GM23338 (cell line): ENCODE data around the gene LAYN. TPM values are rescaled to one million over a fixed set of nuclear protein-coding genes. Genes with fewer than 3 reads are reported as not detected.

ENCODE experiments used
- ATAC-seq: fragments of 200-7000 bp; cut with Tn5 transposase; 3 replicates; pipeline ENCODE4 v1.9.1; 2020
- DNase-seq: peaks from one replicate; pipeline ENCODE4 v3.0.0-alpha.2; 2015; ENCODE audit warnings: low spot score
- H2AFZ ChIP-seq: fragments of 200-600 bp; sonication (generic); 2 replicates; pipeline ENCODE4 v1.8.0; 2016; ENCODE audit warnings: antibody characterized with exemption, mild to moderate bottlenecking, moderate library complexity
- H3F3A ChIP-seq: fragments of 200-600 bp; sonication (generic); replicated peaks from 2 replicates; pipeline ENCODE4 v1.8.0; 2017; ENCODE audit warnings: antibody characterized with exemption, mixed run types, low read depth
- H3K27ac ChIP-seq: fragments of 200-600 bp; sonication (generic); 2 replicates; pipeline ENCODE4 v1.6.1; 2016; ENCODE audit warnings: low read depth
- H3K27me3 ChIP-seq: fragments of 200-600 bp; sonication (generic); 2 replicates; pipeline ENCODE4 v1.8.0; 2016; ENCODE audit warnings: mild to moderate bottlenecking, mixed run types, moderate library complexity; ENCODE audit not compliant: insufficient read depth
- H3K36me3 ChIP-seq: fragments of 200-600 bp; sonication (generic); 2 replicates; pipeline ENCODE4 v1.8.0; 2016; ENCODE audit warnings: mild to moderate bottlenecking; ENCODE audit not compliant: insufficient read depth
- H3K4me1 ChIP-seq: fragments of 200-600 bp; sonication (generic); 2 replicates; pipeline ENCODE4 v1.8.0; 2016; ENCODE audit warnings: mild to moderate bottlenecking, moderate library complexity; ENCODE audit not compliant: insufficient read depth
- H3K4me2 ChIP-seq: fragments of 200-600 bp; sonication (generic); 2 replicates; pipeline ENCODE4 v1.7.1; 2017; ENCODE audit warnings: mixed run types
- H3K4me3 ChIP-seq: fragments of 200-600 bp; sonication (generic); 2 replicates; pipeline ENCODE4 v1.6.1; 2016; ENCODE audit warnings: mixed run types
- H3K79me2 ChIP-seq: fragments of 200-600 bp; sonication (generic); replicated peaks from 2 replicates; pipeline ENCODE4 v1.8.0; 2017; ENCODE audit warnings: mild to moderate bottlenecking; ENCODE audit not compliant: insufficient read depth
- H3K9me2 ChIP-seq: fragments of 200-600 bp; sonication (generic); 2 replicates; pipeline ENCODE4 v1.8.0; 2017; ENCODE audit not compliant: insufficient read depth
- H4K20me1 ChIP-seq: fragments of 200-600 bp; sonication (generic); replicated peaks from 2 replicates; pipeline ENCODE4 v1.8.0; 2017; ENCODE audit warnings: mild to moderate bottlenecking; ENCODE audit not compliant: insufficient read depth
- H3K27ac Mint-ChIP-seq: 2 replicates; pipeline ENCODE4 v1.8.0; 2020; ENCODE audit warnings: inconsistent platforms, mild to moderate bottlenecking, moderate library complexity, mixed read lengths
- H3K27me3 Mint-ChIP-seq: 3 replicates; pipeline ENCODE4 v1.8.0; 2022; ENCODE audit warnings: low read depth, mild to moderate bottlenecking, moderate library complexity, mixed read lengths, inconsistent platforms; ENCODE audit not compliant: insufficient read depth, poor library complexity
- H3K36me3 Mint-ChIP-seq: 3 replicates; pipeline ENCODE4 v1.8.0; 2021; ENCODE audit warnings: low read depth, mild to moderate bottlenecking, inconsistent platforms, moderate library complexity, mixed read lengths
- H3K4me1 Mint-ChIP-seq: 3 replicates; pipeline ENCODE4 v1.8.0; 2020; ENCODE audit warnings: mild to moderate bottlenecking, inconsistent platforms, mixed read lengths
- H3K4me3 Mint-ChIP-seq: 3 replicates; pipeline ENCODE4 v1.8.0; 2021; ENCODE audit warnings: moderate library complexity, mild to moderate bottlenecking, inconsistent platforms, mixed read lengths
- H3K9me3 Mint-ChIP-seq: 3 replicates; pipeline ENCODE4 v1.8.0; 2020; ENCODE audit warnings: moderate library complexity, mild to moderate bottlenecking, inconsistent platforms, mixed read lengths
- CREB1 ChIP-seq: fragments of 250-450 bp; sonication (Bioruptor Pico); IDR thresholded peaks from 2 replicates; pipeline ENCODE4 v1.5.0; 2020; ENCODE audit warnings: low read depth, mild to moderate bottlenecking, moderate library complexity
- CTCF ChIP-seq, 2 experiments: fragments of 200-600 bp in 1 of 2; sonication (generic) in 1 of 2; conservative IDR thresholded peaks; 2 replicates each; pipeline versions ENCODE4 v1.5.1 to v1.6.1; 2016 to 2017; ENCODE audit warnings: antibody characterized with exemption in 2 of 2, low read depth in 2 of 2, mild to moderate bottlenecking in 2 of 2, moderate library complexity in 1 of 2
- ETS1 ChIP-seq: IDR thresholded peaks from 2 replicates; pipeline ENCODE4 v1.6.1; 2016; ENCODE audit warnings: antibody characterized with exemption
- EZH2 ChIP-seq: fragments of 200-600 bp; sonication (generic); IDR thresholded peaks from one replicate; pipeline ENCODE4 v1.8.0; 2017; ENCODE audit warnings: antibody characterized with exemption, mild to moderate bottlenecking, low read depth; ENCODE audit not compliant: unreplicated experiment
- EZH2phosphoT487 ChIP-seq: fragments of 200-600 bp; sonication (generic); IDR thresholded peaks from one replicate; pipeline ENCODE4 v1.8.1; 2018; ENCODE audit warnings: antibody characterized with exemption; ENCODE audit not compliant: unreplicated experiment
- JUNB ChIP-seq: IDR thresholded peaks from one replicate; pipeline ENCODE4 v1.6.1; 2016; ENCODE audit warnings: antibody characterized with exemption; ENCODE audit not compliant: unreplicated experiment
- NANOG ChIP-seq: IDR thresholded peaks from 2 replicates; pipeline ENCODE4 v1.6.1; 2016; ENCODE audit warnings: antibody characterized with exemption, borderline replicate concordance
- POLR2AphosphoS5 ChIP-seq: IDR thresholded peaks from 2 replicates; pipeline ENCODE4 v1.6.1; 2016; ENCODE audit warnings: antibody characterized with exemption, low read depth
- REST ChIP-seq: IDR thresholded peaks from one replicate; pipeline ENCODE4 v1.6.1; 2018; ENCODE audit warnings: antibody characterized with exemption; ENCODE audit not compliant: unreplicated experiment
- STAT1 ChIP-seq: IDR thresholded peaks from one replicate; pipeline ENCODE4 v1.6.1; 2016; ENCODE audit warnings: antibody characterized with exemption; ENCODE audit not compliant: unreplicated experiment
- ZNF114 ChIP-seq: fragments of 250-450 bp; sonication (Bioruptor Pico); IDR thresholded peaks from 2 replicates; pipeline ENCODE4 v1.5.0; 2020; ENCODE audit warnings: mild to moderate bottlenecking, moderate library complexity
- ZNF331 ChIP-seq: fragments of 250-450 bp; sonication (Bioruptor Pico); IDR thresholded peaks from 2 replicates; pipeline ENCODE4 v1.5.0; 2020; ENCODE audit warnings: low read depth, mild to moderate bottlenecking, moderate library complexity
- ZNF462 ChIP-seq: fragments of 250-450 bp; sonication (Bioruptor Pico); IDR thresholded peaks from 2 replicates; pipeline ENCODE4 v1.5.0; 2020; ENCODE audit warnings: mild to moderate bottlenecking, moderate library complexity
- polyA plus RNA-seq: library from polyadenylated mRNA; unstranded; fragments of >200 nt; fragmentation: Nextera tagmentation; extraction: Ambion mirVana; gene quantifications from 2 replicates; pipeline ENCODE4 v1.2.1, GENCODE V29; 2016
- total RNA-seq: library from RNA; depleted of rRNA; stranded (reverse); fragments of >200 nt; shearing (Covaris generic); gene quantifications from 2 replicates; pipeline ENCODE4 v1.2.3, GENCODE V29; 2014

The LAYN gene
- total and polyA plus RNA-seq, 2 experiments from 2014 or later: 6.8 to 7.9 TPM

- Histone ChIP-seq H3K36me3 (no peaks in the 10 kb centered on the region), H4K20me1 (no peaks in the 10 kb centered on the region), H3K4me1 (peaks cover 22% of the 10 kb centered on the region), H3K27ac (no peak overlapping the region), H3F3A (peaks cover 6% of the 10 kb centered on the region; the same call in 1 of the 2 replicates), H2AFZ (no peak overlapping the region), H3K4me2 (no peak overlapping the region), H3K27me3 (peaks cover 45% of the 10 kb centered on the region), H3K79me2 (no peaks in the 10 kb centered on the region), H3K9me2 (no peaks in the 10 kb centered on the region), H3K4me3 (no peak overlapping the region)
- Mint-ChIP-seq H3K36me3 (no peaks in the 10 kb centered on the region), H3K4me1 (peaks cover 11% of the 10 kb centered on the region; the same call in 2 of the 3 replicates), H3K4me3 (no peak overlapping the region), H3K27me3 (peaks cover 26% of the 10 kb centered on the region), H3K27ac (no peak overlapping the region), H3K9me3 (no peaks in the 10 kb centered on the region)
- DNase-seq: no peak
- TF ChIP-seq ETS1 (no peak), CREB1 (CRISPR knock-in tag) (no peak), CTCF (conservative IDR thresholded peaks at IDR 0.05; ENCODE audit: low read depth in 2 of 2) (no peak), ZNF462 (no peak), EZH2phosphoT487 (no peak), POLR2AphosphoS5 (no peak), STAT1 (no peak), JUNB (no peak), EZH2 (no peak), NANOG (no peak), REST (no peak), ZNF114 (no peak), ZNF331 (no peak)
- ATAC-seq: no peak
Measured at GRCh38 chr11:111515591-111515990, 24.9 kb upstream of the LAYN start.
